K562 (cell line): ENCODE data around the gene ADGRF5. TPM values are rescaled to one million over a fixed set of nuclear protein-coding genes. Genes with fewer than 3 reads are reported as not detected.

Source experiments
- ATAC-seq: fragments of 200-7000 bp; cut with Tn5 transposase; 3 replicates; pipeline ENCODE4 v1.9.1; 2020; ENCODE audit warnings: moderate library complexity
- BruUV-seq: library from RNA; stranded (reverse); fragments of 400-500 nt; replicated peaks from 2 replicates; lab custom pipeline; 2021; lab: Mats Ljungman, UMichigan
- CTCF ChIA-PET: fragments of 300-600 bp; formaldehyde crosslinking; extraction: SDS; loops from one replicate; lab custom pipeline; 2021; ENCODE audit warnings: low intra/inter-chr PET ratio; lab: Yijun Ruan, JAX
- POLR2A ChIA-PET: fragments of 300-600, 350-650 bp; sonication (Branson Sonifier 250); formaldehyde crosslinking; extraction: SDS; loops from one replicate; lab custom pipeline; 2021; ENCODE audit warnings: antibody characterized with exemption, inconsistent platforms; lab: Yijun Ruan, JAX
- DNase-seq, 4 experiments: peaks; one replicate each; pipeline versions ENCODE4 v3.0.0 to v3.0.0-alpha.2; 2011 to 2018; ENCODE audit warnings: low spot score in 3 of 4, mixed read lengths in 3 of 4; ENCODE audit errors: extremely low read depth in 1 of 4
- FAIRE-seq: peaks from 2 replicates; lab custom pipeline; 2011; peaks lifted over from hg19 to GRCh38; lab: Jason Lieb, UNC
- H2AFZ ChIP-seq: 2 replicates; pipeline ENCODE4 v1.6.0; 2011; ENCODE audit warnings: low read depth, low read length, control low read depth, inconsistent platforms
- H3K27ac ChIP-seq: fragments of 200-600 bp; 3 replicates; pipeline ENCODE4 v1.8.0; 2011; ENCODE audit warnings: low read depth, mild to moderate bottlenecking, control low read depth, inconsistent platforms, low read length, moderate library complexity, mixed read lengths; ENCODE audit errors: extremely low read depth
- H3K27me3 ChIP-seq, 2 experiments: fragments of 300-600 bp in 1 of 2; 2 replicates in 1 of 2; 3 replicates in 1 of 2; pipeline versions ENCODE4 v1.6.0 to v1.8.0; 2011; ENCODE audit warnings: inconsistent platforms in 2 of 2, low read length in 2 of 2, mild to moderate bottlenecking in 1 of 2, mixed read lengths in 1 of 2, moderate library complexity in 1 of 2; ENCODE audit not compliant: control insufficient read depth in 2 of 2, insufficient read depth in 2 of 2
- H3K36me3 ChIP-seq: fragments of 300-600 bp; 3 replicates; pipeline ENCODE4 v1.8.0; 2011; ENCODE audit warnings: mild to moderate bottlenecking, low read length, inconsistent platforms; ENCODE audit not compliant: control insufficient read depth, insufficient read depth
- H3K4me1 ChIP-seq, 2 experiments: fragments of 200-600 bp in 1 of 2; replicated peaks in 1 of 2; 2 replicates in 1 of 2; 3 replicates in 1 of 2; pipeline versions ENCODE4 v1.5.1 to v1.8.0; 2011; ENCODE audit warnings: inconsistent platforms in 2 of 2, low read length in 2 of 2, mild to moderate bottlenecking in 1 of 2, mixed read lengths in 1 of 2, moderate library complexity in 1 of 2; ENCODE audit not compliant: control insufficient read depth in 2 of 2, insufficient read depth in 2 of 2
- H3K4me2 ChIP-seq: 2 replicates; pipeline ENCODE4 v1.6.1; 2011; ENCODE audit warnings: low read length, control low read depth, inconsistent platforms, mixed read lengths; ENCODE audit not compliant: insufficient read depth
- H3K4me3 ChIP-seq: fragments of 200-600 bp; sonication (generic), shearing (Covaris generic); 2 replicates; pipeline ENCODE4 v1.5.1; 2016; ENCODE audit warnings: control low read depth, inconsistent platforms
- H3K79me2 ChIP-seq: fragments of 200-600 bp; 3 replicates; pipeline ENCODE4 v1.8.0; 2011; ENCODE audit warnings: low read length, inconsistent platforms; ENCODE audit not compliant: control insufficient read depth, insufficient read depth
- H3K9ac ChIP-seq, 2 experiments: 2 replicates each; pipeline versions ENCODE4 v1.6.0 to v1.6.1; 2011; ENCODE audit warnings: low read depth in 2 of 2, low read length in 2 of 2, control low read depth in 1 of 2, inconsistent platforms in 1 of 2, mild to moderate bottlenecking in 1 of 2, mixed read lengths in 1 of 2; ENCODE audit not compliant: insufficient read depth in 1 of 2
- H3K9me1 ChIP-seq: one replicate; pipeline ENCODE4 v1.6.0; 2011; ENCODE audit warnings: inconsistent platforms, mild to moderate bottlenecking, low read length, moderate library complexity; ENCODE audit not compliant: control insufficient read depth, insufficient read depth
- H3K9me3 ChIP-seq: replicated peaks from 2 replicates; pipeline ENCODE4 v1.5.1; 2011; ENCODE audit warnings: low read depth, low read length, inconsistent platforms; ENCODE audit not compliant: control insufficient read depth, insufficient read depth
- H4K20me1 ChIP-seq: replicated peaks from 2 replicates; pipeline ENCODE4 v1.6.1; 2011; ENCODE audit warnings: low read length, inconsistent platforms, mixed read lengths; ENCODE audit not compliant: control insufficient read depth, insufficient read depth
- CHD7 ChIP-seq: fragments of 200-600 bp; sonication (generic); IDR thresholded peaks from one replicate; pipeline ENCODE4 v1.6.1; 2012; ENCODE audit warnings: mild to moderate bottlenecking, low read depth, low read length, inconsistent platforms
- CTBP1 ChIP-seq: fragments of 450-650 bp; IDR thresholded peaks from 2 replicates; pipeline ENCODE4 v1.6.1; 2016; ENCODE audit warnings: borderline replicate concordance
- FOXA3 ChIP-seq, 2 experiments: fragments of 450-650 bp in 1 of 2; sonication (generic) in 1 of 2; formaldehyde crosslinking; IDR thresholded peaks in 1 of 2; conservative IDR thresholded peaks in 1 of 2; 2 replicates each; pipeline versions ENCODE4 v1.4.0 to v1.8.0; 2020 to 2022; ENCODE audit warnings: mild to moderate bottlenecking in 2 of 2, missing genetic modification reagents in 1 of 2
- FOXJ2 ChIP-seq: fragments of 200-800 bp; sonication (Bioruptor generic); IDR thresholded peaks from 2 replicates; pipeline ENCODE4 v1.6.1; 2016; ENCODE audit warnings: missing genetic modification characterization, missing compliant biosample characterization
- GABPB2 ChIP-seq: fragments of 250-450 bp; sonication (Bioruptor Pico); conservative IDR thresholded peaks from 2 replicates; pipeline ENCODE4 v1.5.1; 2021; ENCODE audit warnings: mild to moderate bottlenecking
- NCOA2 ChIP-seq, 2 experiments: fragments of 450-650 bp; IDR thresholded peaks; 2 replicates each; pipeline ENCODE4 v1.6.1; 2018; ENCODE audit warnings: mild to moderate bottlenecking in 2 of 2, moderate library complexity in 1 of 2; ENCODE audit not compliant: partially characterized antibody in 2 of 2
- RBM39 ChIP-seq: fragments of 200-400 bp; formaldehyde crosslinking; optimal IDR thresholded peaks from 2 replicates; pipeline ENCODE3; 2018; ENCODE audit warnings: low read depth, low read length
- RFX5 ChIP-seq: IDR thresholded peaks from 2 replicates; pipeline ENCODE4 v1.6.1; 2011; ENCODE audit warnings: low read depth, mild to moderate bottlenecking, improper control_type of control experiment, low read length
- THRA ChIP-seq: fragments of 450-650 bp; IDR thresholded peaks from 2 replicates; pipeline ENCODE4 v1.6.1; 2017; ENCODE audit warnings: mild to moderate bottlenecking, moderate library complexity
- XRCC3 ChIP-seq: fragments of 450-650 bp; IDR thresholded peaks from 2 replicates; pipeline ENCODE4 v1.6.1; 2017; ENCODE audit warnings: mild to moderate bottlenecking, moderate library complexity
- ZNF445 ChIP-seq: fragments of 250-450 bp; sonication (Bioruptor Pico); IDR thresholded peaks from 2 replicates; pipeline ENCODE4 v1.4.0; 2020; ENCODE audit warnings: low read depth, mild to moderate bottlenecking, moderate library complexity
- WGBS: fragments of 100-300 bp; shearing (Covaris generic); methylation state at CpG from one replicate; pipeline ENCODE4 v1.1.6; 2016; ENCODE audit warnings: low coverage, mixed read lengths; ENCODE audit not compliant: insufficient coverage; ENCODE audit errors: missing lambda C conversion rate; 5-methylcytosine and 5-hydroxymethylcytosine counted together
- in situ Hi-C: fragments of 300-500 bp; cut with MboI; formaldehyde crosslinking; loops from 4 replicates; pipeline ENCODE4 v1.15.0; 2018; ENCODE audit warnings: inconsistent platforms, mixed read lengths
- intact Hi-C: fragments of 100-400 bp; cut with micrococcal nuclease; formaldehyde crosslinking; loops from 2 replicates; pipeline ENCODE4 v1.14.2; 2022
- polyA plus RNA-seq, 8 experiments: library from polyadenylated mRNA; depleted of rRNA in 4 of 8; stranded (reverse) in 5 of 8; unstranded in 3 of 8; fragments of >200 nt; fragmentation: Nextera tagmentation in 2 of 8; fragmentation: Illumina TruSeq in 1 of 8; extraction: Ambion mirVana in 2 of 8; extraction: Trizol in 1 of 8; gene quantifications; 2 replicates each; pipeline versions ENCODE4 v1.2.1 to v1.2.3, GENCODE V29; 2011 to 2014; ENCODE audit warnings: inconsistent platforms in 1 of 8, missing spikeins in 1 of 8
- total RNA-seq, 7 experiments: library from RNA; depleted of rRNA in 6 of 7; stranded (reverse); fragments of >200 nt in 6 of 7; fragmentation: Illumina TruSeq in 2 of 7; extraction: Trizol in 2 of 7; gene quantifications; 2 replicates each; pipeline versions ENCODE4 v1.2.1 to v1.2.3, GENCODE V29; 2011 to 2021; ENCODE audit warnings: low replicate concordance in 1 of 7

Gene ADGRF5
- total and polyA plus RNA-seq, 9 of the 15 experiments (the other 6 are each of a cell fraction or from before 2014, with no cell fraction given): 0.07 TPM; not detected in 8

GRCh38 chr6:46963626-46964025 lies 41.9 kb upstream of the ADGRF5 start:
- H2AFZ ChIP-seq: no peak overlapping the region
- no peak for FAIRE-seq
- no peaks in the 10 kb centered on the region for H3K9me1 ChIP-seq
- no peaks in the 10 kb centered on the region for H3K27me3 ChIP-seq
- no peak overlapping the region for H3K9ac ChIP-seq
- H4K20me1 ChIP-seq: no peaks in the 10 kb centered on the region
- ChIA-PET POLR2A (interaction anchor here (0.5 to 1.6 kb wide), 2 partner anchors 8 to 205 kb away, joined by 3 to 4 read pairs; no protein-coding TSS in a partner anchor), CTCF (no interaction called here)
- no peak overlapping the region for H3K27ac ChIP-seq
- H3K9me3 ChIP-seq: no peaks in the 10 kb centered on the region
- no peaks in the 10 kb centered on the region for H3K36me3 ChIP-seq
- no peaks in the 10 kb centered on the region for H3K4me1 ChIP-seq
- 0% methylated on average over 5 of the region's 5 CpGs for WGBS
- in situ Hi-C loops: no loop called here
- intact Hi-C loops: no loop called here
- no peak for DNase-seq
- ATAC-seq: no peak
- no peaks in the 10 kb centered on the region for H3K79me2 ChIP-seq
- no peak overlapping the region for H3K4me3 ChIP-seq
- no peak overlapping the region for H3K4me2 ChIP-seq
- no TSS peak for BruUV-seq
- TF ChIP-seq RFX5 (no peak), GABPB2 (CRISPR knock-in tag) (no peak), CHD7 (no peak), ZNF445 (no peak), THRA (no peak), FOXJ2 (tag) (no peak), XRCC3 (no peak), RBM39 (no peak), FOXA3 (CRISPR knock-in tag; conservative IDR thresholded peaks at IDR 0.05 in 1 of 2, IDR thresholded peaks at IDR 0.05 in 1 of 2) (no peak), CTBP1 (no peak), NCOA2 (IDR thresholded peaks at IDR 0.05; ENCODE audit: partially characterized antibody in 2 of 2) (no peak)
